GM23338 (cell line): ENCODE results near the gene TUSC7. TPM values are rescaled to one million over a fixed set of nuclear protein-coding genes. Genes with fewer than 3 reads are reported as not detected.

Source experiments
- ATAC-seq: fragments of 200-7000 bp; cut with Tn5 transposase; 3 replicates; pipeline ENCODE4 v1.9.1; 2020
- DNase-seq: peaks from one replicate; pipeline ENCODE4 v3.0.0-alpha.2; 2015; ENCODE audit warnings: low spot score
- H2AFZ ChIP-seq: fragments of 200-600 bp; sonication (generic); 2 replicates; pipeline ENCODE4 v1.8.0; 2016; ENCODE audit warnings: antibody characterized with exemption, mild to moderate bottlenecking, moderate library complexity
- H3F3A ChIP-seq: fragments of 200-600 bp; sonication (generic); replicated peaks from 2 replicates; pipeline ENCODE4 v1.8.0; 2017; ENCODE audit warnings: antibody characterized with exemption, mixed run types, low read depth
- H3K27ac ChIP-seq: fragments of 200-600 bp; sonication (generic); 2 replicates; pipeline ENCODE4 v1.6.1; 2016; ENCODE audit warnings: low read depth
- H3K27me3 ChIP-seq: fragments of 200-600 bp; sonication (generic); 2 replicates; pipeline ENCODE4 v1.8.0; 2016; ENCODE audit warnings: mild to moderate bottlenecking, mixed run types, moderate library complexity; ENCODE audit not compliant: insufficient read depth
- H3K36me3 ChIP-seq: fragments of 200-600 bp; sonication (generic); 2 replicates; pipeline ENCODE4 v1.8.0; 2016; ENCODE audit warnings: mild to moderate bottlenecking; ENCODE audit not compliant: insufficient read depth
- H3K4me1 ChIP-seq: fragments of 200-600 bp; sonication (generic); 2 replicates; pipeline ENCODE4 v1.8.0; 2016; ENCODE audit warnings: mild to moderate bottlenecking, moderate library complexity; ENCODE audit not compliant: insufficient read depth
- H3K4me2 ChIP-seq: fragments of 200-600 bp; sonication (generic); 2 replicates; pipeline ENCODE4 v1.7.1; 2017; ENCODE audit warnings: mixed run types
- H3K4me3 ChIP-seq: fragments of 200-600 bp; sonication (generic); 2 replicates; pipeline ENCODE4 v1.6.1; 2016; ENCODE audit warnings: mixed run types
- H3K79me2 ChIP-seq: fragments of 200-600 bp; sonication (generic); replicated peaks from 2 replicates; pipeline ENCODE4 v1.8.0; 2017; ENCODE audit warnings: mild to moderate bottlenecking; ENCODE audit not compliant: insufficient read depth
- H3K9me2 ChIP-seq: fragments of 200-600 bp; sonication (generic); 2 replicates; pipeline ENCODE4 v1.8.0; 2017; ENCODE audit not compliant: insufficient read depth
- H4K20me1 ChIP-seq: fragments of 200-600 bp; sonication (generic); replicated peaks from 2 replicates; pipeline ENCODE4 v1.8.0; 2017; ENCODE audit warnings: mild to moderate bottlenecking; ENCODE audit not compliant: insufficient read depth
- H3K27ac Mint-ChIP-seq: 2 replicates; pipeline ENCODE4 v1.8.0; 2020; ENCODE audit warnings: inconsistent platforms, mild to moderate bottlenecking, moderate library complexity, mixed read lengths
- H3K27me3 Mint-ChIP-seq: 3 replicates; pipeline ENCODE4 v1.8.0; 2022; ENCODE audit warnings: low read depth, mild to moderate bottlenecking, moderate library complexity, mixed read lengths, inconsistent platforms; ENCODE audit not compliant: insufficient read depth, poor library complexity
- H3K36me3 Mint-ChIP-seq: 3 replicates; pipeline ENCODE4 v1.8.0; 2021; ENCODE audit warnings: low read depth, mild to moderate bottlenecking, inconsistent platforms, moderate library complexity, mixed read lengths
- H3K4me1 Mint-ChIP-seq: 3 replicates; pipeline ENCODE4 v1.8.0; 2020; ENCODE audit warnings: mild to moderate bottlenecking, inconsistent platforms, mixed read lengths
- H3K4me3 Mint-ChIP-seq: 3 replicates; pipeline ENCODE4 v1.8.0; 2021; ENCODE audit warnings: moderate library complexity, mild to moderate bottlenecking, inconsistent platforms, mixed read lengths
- H3K9me3 Mint-ChIP-seq: 3 replicates; pipeline ENCODE4 v1.8.0; 2020; ENCODE audit warnings: moderate library complexity, mild to moderate bottlenecking, inconsistent platforms, mixed read lengths
- EZH2phosphoT487 ChIP-seq: fragments of 200-600 bp; sonication (generic); IDR thresholded peaks from one replicate; pipeline ENCODE4 v1.8.1; 2018; ENCODE audit warnings: antibody characterized with exemption; ENCODE audit not compliant: unreplicated experiment
- ZNF114 ChIP-seq: fragments of 250-450 bp; sonication (Bioruptor Pico); IDR thresholded peaks from 2 replicates; pipeline ENCODE4 v1.5.0; 2020; ENCODE audit warnings: mild to moderate bottlenecking, moderate library complexity
- polyA plus RNA-seq: library from polyadenylated mRNA; unstranded; fragments of >200 nt; fragmentation: Nextera tagmentation; extraction: Ambion mirVana; gene quantifications from 2 replicates; pipeline ENCODE4 v1.2.1, GENCODE V29; 2016
- total RNA-seq: library from RNA; depleted of rRNA; stranded (reverse); fragments of >200 nt; shearing (Covaris generic); gene quantifications from 2 replicates; pipeline ENCODE4 v1.2.3, GENCODE V29; 2014
- TF ChIP-seq, protein P1 (sequence below): IDR thresholded peaks from one replicate; pipeline ENCODE4 v1.6.1; 2018; ENCODE audit warnings: antibody characterized with exemption; ENCODE audit not compliant: unreplicated experiment
- TF ChIP-seq, protein P2 (sequence below): IDR thresholded peaks from 2 replicates; pipeline ENCODE4 v1.6.1; 2016; ENCODE audit warnings: antibody characterized with exemption
- TF ChIP-seq, protein P3 (sequence below), 2 experiments: fragments of 200-600 bp in 1 of 2; sonication (generic) in 1 of 2; conservative IDR thresholded peaks; 2 replicates each; pipeline versions ENCODE4 v1.5.1 to v1.6.1; 2016 to 2017; ENCODE audit warnings: antibody characterized with exemption in 2 of 2, low read depth in 2 of 2, mild to moderate bottlenecking in 2 of 2, moderate library complexity in 1 of 2

The TUSC7 gene
- total and polyA plus RNA-seq, 2 experiments from 2014 or later = not detected

DNA sequence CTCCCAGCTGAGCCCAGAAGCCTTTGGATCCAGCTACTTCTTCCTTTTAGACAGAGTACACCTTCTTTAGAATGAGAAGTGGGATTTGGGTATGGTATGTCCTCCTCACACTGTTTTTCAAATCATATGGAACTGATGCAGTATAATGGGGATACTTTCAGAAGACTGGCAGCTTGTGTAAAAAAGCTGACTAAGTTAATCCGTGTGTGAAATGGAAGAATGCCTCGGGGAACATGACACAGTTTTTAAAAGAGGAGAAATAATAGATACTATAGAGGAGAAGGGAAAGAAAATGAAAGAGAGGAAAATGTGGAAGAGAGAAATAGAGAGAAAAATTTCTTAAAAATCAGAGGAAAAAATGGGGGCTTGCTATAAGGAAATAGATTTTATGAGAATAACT lies 47.7 kb downstream of the TUSC7 start (continued):
- TF ChIP-seq, protein P1, sequence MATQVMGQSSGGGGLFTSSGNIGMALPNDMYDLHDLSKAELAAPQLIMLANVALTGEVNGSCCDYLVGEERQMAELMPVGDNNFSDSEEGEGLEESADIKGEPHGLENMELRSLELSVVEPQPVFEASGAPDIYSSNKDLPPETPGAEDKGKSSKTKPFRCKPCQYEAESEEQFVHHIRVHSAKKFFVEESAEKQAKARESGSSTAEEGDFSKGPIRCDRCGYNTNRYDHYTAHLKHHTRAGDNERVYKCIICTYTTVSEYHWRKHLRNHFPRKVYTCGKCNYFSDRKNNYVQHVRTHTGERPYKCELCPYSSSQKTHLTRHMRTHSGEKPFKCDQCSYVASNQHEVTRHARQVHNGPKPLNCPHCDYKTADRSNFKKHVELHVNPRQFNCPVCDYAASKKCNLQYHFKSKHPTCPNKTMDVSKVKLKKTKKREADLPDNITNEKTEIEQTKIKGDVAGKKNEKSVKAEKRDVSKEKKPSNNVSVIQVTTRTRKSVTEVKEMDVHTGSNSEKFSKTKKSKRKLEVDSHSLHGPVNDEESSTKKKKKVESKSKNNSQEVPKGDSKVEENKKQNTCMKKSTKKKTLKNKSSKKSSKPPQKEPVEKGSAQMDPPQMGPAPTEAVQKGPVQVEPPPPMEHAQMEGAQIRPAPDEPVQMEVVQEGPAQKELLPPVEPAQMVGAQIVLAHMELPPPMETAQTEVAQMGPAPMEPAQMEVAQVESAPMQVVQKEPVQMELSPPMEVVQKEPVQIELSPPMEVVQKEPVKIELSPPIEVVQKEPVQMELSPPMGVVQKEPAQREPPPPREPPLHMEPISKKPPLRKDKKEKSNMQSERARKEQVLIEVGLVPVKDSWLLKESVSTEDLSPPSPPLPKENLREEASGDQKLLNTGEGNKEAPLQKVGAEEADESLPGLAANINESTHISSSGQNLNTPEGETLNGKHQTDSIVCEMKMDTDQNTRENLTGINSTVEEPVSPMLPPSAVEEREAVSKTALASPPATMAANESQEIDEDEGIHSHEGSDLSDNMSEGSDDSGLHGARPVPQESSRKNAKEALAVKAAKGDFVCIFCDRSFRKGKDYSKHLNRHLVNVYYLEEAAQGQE = no peak
- TF ChIP-seq, protein P2, sequence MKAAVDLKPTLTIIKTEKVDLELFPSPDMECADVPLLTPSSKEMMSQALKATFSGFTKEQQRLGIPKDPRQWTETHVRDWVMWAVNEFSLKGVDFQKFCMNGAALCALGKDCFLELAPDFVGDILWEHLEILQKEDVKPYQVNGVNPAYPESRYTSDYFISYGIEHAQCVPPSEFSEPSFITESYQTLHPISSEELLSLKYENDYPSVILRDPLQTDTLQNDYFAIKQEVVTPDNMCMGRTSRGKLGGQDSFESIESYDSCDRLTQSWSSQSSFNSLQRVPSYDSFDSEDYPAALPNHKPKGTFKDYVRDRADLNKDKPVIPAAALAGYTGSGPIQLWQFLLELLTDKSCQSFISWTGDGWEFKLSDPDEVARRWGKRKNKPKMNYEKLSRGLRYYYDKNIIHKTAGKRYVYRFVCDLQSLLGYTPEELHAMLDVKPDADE = no peak
- no peak for TF ChIP-seq ZNF114 (CRISPR knock-in tag)

DNA sequence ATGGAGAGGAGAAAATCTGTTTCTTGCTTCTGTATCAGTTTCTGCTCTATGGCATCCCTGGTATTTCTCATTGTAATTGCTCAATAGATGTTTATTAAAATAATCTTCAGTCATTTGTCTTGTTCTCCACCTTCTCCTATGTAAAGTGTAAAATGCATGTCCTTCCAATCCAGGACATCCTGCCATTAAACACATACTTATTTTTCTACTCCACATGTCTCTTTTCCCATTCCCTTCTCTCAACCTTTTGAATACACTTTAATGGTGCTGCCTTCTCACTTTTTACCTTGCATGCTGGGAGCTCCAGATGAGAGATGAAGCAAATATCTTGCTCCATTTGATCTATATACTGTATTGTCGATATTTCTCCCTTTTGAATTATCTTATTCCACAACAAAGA lies 49.7 kb downstream of the TUSC7 start:
- H3K27me3 ChIP-seq = no peaks in the 10 kb centered on the region
- H3K36me3 ChIP-seq = no peaks in the 10 kb centered on the region
- Mint-ChIP-seq H3K4me3 (no peak overlapping the region), H3K4me1 (peaks cover 7% of the 10 kb centered on the region), H3K9me3 (no peaks in the 10 kb centered on the region), H3K36me3 (no peaks in the 10 kb centered on the region), H3K27me3 (no peaks in the 10 kb centered on the region), H3K27ac (no peak overlapping the region)
- H3K9me2 ChIP-seq = no peaks in the 10 kb centered on the region
- no peaks in the 10 kb centered on the region for H3K4me1 ChIP-seq
- no peak for TF ChIP-seq EZH2phosphoT487
- TF ChIP-seq, protein P3, sequence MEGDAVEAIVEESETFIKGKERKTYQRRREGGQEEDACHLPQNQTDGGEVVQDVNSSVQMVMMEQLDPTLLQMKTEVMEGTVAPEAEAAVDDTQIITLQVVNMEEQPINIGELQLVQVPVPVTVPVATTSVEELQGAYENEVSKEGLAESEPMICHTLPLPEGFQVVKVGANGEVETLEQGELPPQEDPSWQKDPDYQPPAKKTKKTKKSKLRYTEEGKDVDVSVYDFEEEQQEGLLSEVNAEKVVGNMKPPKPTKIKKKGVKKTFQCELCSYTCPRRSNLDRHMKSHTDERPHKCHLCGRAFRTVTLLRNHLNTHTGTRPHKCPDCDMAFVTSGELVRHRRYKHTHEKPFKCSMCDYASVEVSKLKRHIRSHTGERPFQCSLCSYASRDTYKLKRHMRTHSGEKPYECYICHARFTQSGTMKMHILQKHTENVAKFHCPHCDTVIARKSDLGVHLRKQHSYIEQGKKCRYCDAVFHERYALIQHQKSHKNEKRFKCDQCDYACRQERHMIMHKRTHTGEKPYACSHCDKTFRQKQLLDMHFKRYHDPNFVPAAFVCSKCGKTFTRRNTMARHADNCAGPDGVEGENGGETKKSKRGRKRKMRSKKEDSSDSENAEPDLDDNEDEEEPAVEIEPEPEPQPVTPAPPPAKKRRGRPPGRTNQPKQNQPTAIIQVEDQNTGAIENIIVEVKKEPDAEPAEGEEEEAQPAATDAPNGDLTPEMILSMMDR (conservative IDR thresholded peaks at IDR 0.05; ENCODE audit: low read depth in 2 of 2) = no peak
- H2AFZ ChIP-seq = no peak overlapping the region
- H3K4me2 ChIP-seq = no peak overlapping the region
- H4K20me1 ChIP-seq = no peaks in the 10 kb centered on the region
- H3F3A ChIP-seq = no peaks in the 10 kb centered on the region
- no peak for ATAC-seq
- H3K27ac ChIP-seq = no peak overlapping the region
- no peak for DNase-seq
- H3K79me2 ChIP-seq = no peaks in the 10 kb centered on the region
- no peak overlapping the region for H3K4me3 ChIP-seq
